Measurements from ENCODE around the gene SLC16A7.

SLC16A7 gene

GRCh38 chr12:59833408-59833807 is 237.6 kb downstream of the SLC16A7 start:
- H3K9ac ChIP-seq (ENCODE audit: low read depth, low read length): no peak overlapping the region
- H3K9me3 ChIP-seq (ENCODE audit: control insufficient read depth, insufficient read depth, low read length): no peaks in the 10 kb centered on the region
- no peak overlapping the region for H3K4me3 ChIP-seq (ENCODE audit: low read depth, low read length)
- H3K27ac ChIP-seq (ENCODE audit: low read depth, low read length): no peak overlapping the region
- H3K27me3 ChIP-seq (ENCODE audit: control insufficient read depth, insufficient read depth, low read length): no peaks in the 10 kb centered on the region
- peaks cover 6% of the 10 kb centered on the region; the same call in 1 of the 2 replicates for H3K4me1 ChIP-seq (ENCODE audit: control insufficient read depth, insufficient read depth, low read length)
- H3K36me3 ChIP-seq (ENCODE audit: control insufficient read depth, insufficient read depth, low read length): no peaks in the 10 kb centered on the region

GRCh38 chr12:59834659-59835474 is 239.0 kb downstream of the SLC16A7 start:
- Histone ChIP-seq H3K9me3 (ENCODE audit: control insufficient read depth, insufficient read depth, low read length) (no peaks in the 10 kb centered on the region), H3K4me1 (ENCODE audit: control insufficient read depth, insufficient read depth, low read length) (peaks cover 6% of the 10 kb centered on the region; the same call in 1 of the 2 replicates), H3K9ac (ENCODE audit: low read depth, low read length) (no peak overlapping the region), H3K36me3 (ENCODE audit: control insufficient read depth, insufficient read depth, low read length) (no peaks in the 10 kb centered on the region), H3K4me3 (ENCODE audit: low read depth, low read length) (no peak overlapping the region), H3K27ac (ENCODE audit: low read depth, low read length) (no peak overlapping the region), H3K27me3 (ENCODE audit: control insufficient read depth, insufficient read depth, low read length) (no peaks in the 10 kb centered on the region)

Data from HUES48 (cell line).